ENCODE results near the gene TNFRSF13B.

TNFRSF13B gene

GRCh38 chr17:16940116-16940881, 31.6 kb downstream of the TNFRSF13B start:
- DNase-seq (ENCODE audit: extremely low read depth in 1 of 2, low read depth in 1 of 2): no peak

- DNase-seq (ENCODE audit: extremely low read depth in 1 of 2, low read depth in 1 of 2): no peak
These were observed 32.3 kb downstream of the TNFRSF13B start for GRCh38 chr17:16939606-16940115.

GRCh38 chr17:16939208-16939576, 32.7 kb downstream of the TNFRSF13B start:
- no peak for DNase-seq (ENCODE audit: extremely low read depth in 1 of 2, low read depth in 1 of 2)

- no peak for DNase-seq (ENCODE audit: extremely low read depth in 1 of 2, low read depth in 1 of 2)
These were observed 33.3 kb downstream of the TNFRSF13B start for GRCh38 chr17:16938496-16939207.

DNA sequence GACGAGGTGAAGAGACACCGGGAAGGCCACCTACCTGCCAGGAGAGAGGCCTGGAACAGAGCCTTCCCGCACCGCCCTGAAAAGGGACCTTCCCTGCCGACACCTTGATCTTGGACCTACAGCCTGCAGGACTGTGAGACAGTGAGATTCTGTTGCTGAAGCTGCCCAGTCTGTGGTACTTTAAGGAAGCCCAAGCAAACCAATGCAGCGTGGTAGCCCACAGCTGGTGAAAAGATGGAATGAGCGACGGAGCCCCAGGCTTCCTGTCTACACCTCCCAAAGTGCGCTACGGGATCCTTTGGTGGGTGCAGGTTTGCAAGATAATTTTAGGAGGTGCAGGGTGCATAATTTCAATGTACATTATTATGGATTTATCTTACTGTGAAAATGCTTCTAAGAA, 33.9 kb downstream of the TNFRSF13B start:
- no peak for DNase-seq (ENCODE audit: extremely low read depth in 1 of 2, low read depth in 1 of 2)

GRCh38 chr17:16937431-16937830, 34.5 kb downstream of the TNFRSF13B start:
- no peak for DNase-seq (ENCODE audit: extremely low read depth in 1 of 2, low read depth in 1 of 2)

- DNase-seq (ENCODE audit: extremely low read depth in 1 of 2, low read depth in 1 of 2): no peak
These were observed 35.2 kb downstream of the TNFRSF13B start for GRCh38 chr17:16936536-16937310.

DNA sequence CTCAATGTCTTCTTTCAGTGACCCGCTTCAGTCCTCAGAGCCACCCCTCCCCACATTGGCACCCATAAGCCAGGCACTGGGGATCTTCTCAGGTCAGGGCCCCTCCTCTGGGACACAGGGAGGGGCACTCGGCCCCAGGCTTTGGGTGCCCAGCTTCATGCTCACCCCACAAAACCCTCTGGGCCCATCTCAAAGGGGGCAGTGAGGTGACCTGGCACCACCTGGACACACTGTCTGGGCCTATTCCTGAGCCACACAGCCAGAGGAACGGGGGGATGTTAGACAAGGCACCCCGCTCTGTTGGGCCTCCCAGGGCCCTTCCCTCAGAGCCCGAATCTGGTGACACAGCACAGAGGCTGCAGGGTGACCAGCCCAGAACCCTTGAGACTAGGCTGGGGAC, 36.1 kb downstream of the TNFRSF13B start:
- DNase-seq (ENCODE audit: extremely low read depth in 1 of 2, low read depth in 1 of 2): no peak

- no peak for DNase-seq (ENCODE audit: extremely low read depth in 1 of 2, low read depth in 1 of 2)
These were observed 36.7 kb downstream of the TNFRSF13B start for GRCh38 chr17:16935241-16935663.

- no peak for DNase-seq (ENCODE audit: extremely low read depth in 1 of 2, low read depth in 1 of 2)
These were observed 37.1 kb downstream of the TNFRSF13B start for GRCh38 chr17:16934836-16935235.

- no peak for DNase-seq (ENCODE audit: extremely low read depth in 1 of 2, low read depth in 1 of 2)
These were observed 37.7 kb downstream of the TNFRSF13B start for GRCh38 chr17:16934133-16934795.

GRCh38 chr17:16933317-16934132, 38.4 kb downstream of the TNFRSF13B start:
- no peak for DNase-seq (ENCODE audit: extremely low read depth in 1 of 2, low read depth in 1 of 2)

GRCh38 chr17:16932611-16933010, 39.3 kb downstream of the TNFRSF13B start:
- no peak for DNase-seq (ENCODE audit: extremely low read depth in 1 of 2, low read depth in 1 of 2)

- DNase-seq (ENCODE audit: extremely low read depth in 1 of 2, low read depth in 1 of 2): no peak
These were observed 39.8 kb downstream of the TNFRSF13B start for GRCh38 chr17:16932156-16932555.

- no peak for DNase-seq (ENCODE audit: extremely low read depth in 1 of 2, low read depth in 1 of 2)
These were observed 40.4 kb downstream of the TNFRSF13B start for GRCh38 chr17:16931318-16932060.

DNA sequence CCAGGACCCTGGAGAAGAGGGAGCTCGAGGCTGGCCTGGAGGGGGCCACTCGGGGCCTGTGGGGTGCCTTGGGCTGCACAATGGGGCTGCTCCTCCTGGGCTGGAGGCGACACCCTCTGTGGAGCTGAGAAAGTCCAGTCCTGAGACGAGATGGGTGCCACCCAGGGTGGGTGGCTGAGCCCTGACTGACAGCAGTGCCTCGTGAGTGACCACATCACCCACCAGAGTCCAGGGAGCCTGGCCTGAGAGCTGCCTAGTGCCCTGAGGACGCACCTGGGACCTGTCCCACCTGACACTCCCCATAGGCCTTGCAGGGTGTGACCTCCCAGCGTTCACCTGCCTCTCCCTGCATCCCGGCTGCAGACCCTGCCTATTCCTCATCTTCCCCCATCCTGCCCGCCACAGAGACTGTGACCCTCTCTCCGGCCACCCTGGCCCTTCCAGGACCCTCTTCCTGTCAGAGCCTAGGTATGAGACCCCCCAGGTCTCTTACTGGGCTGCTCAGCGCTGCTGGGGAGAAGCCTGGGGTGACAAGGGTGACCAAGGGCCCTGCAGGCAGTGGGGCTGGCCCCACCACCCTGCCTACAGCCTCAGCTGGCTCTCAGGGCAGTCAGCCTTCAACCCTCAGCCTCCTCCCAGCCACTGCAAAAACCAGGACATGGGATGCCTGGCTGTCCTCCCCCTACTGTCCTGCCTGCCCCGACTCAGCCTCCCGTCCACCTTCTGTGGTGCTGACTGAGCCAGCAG, 41.2 kb downstream of the TNFRSF13B start:
- no peak for DNase-seq (ENCODE audit: extremely low read depth in 1 of 2, low read depth in 1 of 2)

- DNase-seq (ENCODE audit: extremely low read depth in 1 of 2, low read depth in 1 of 2): no peak
These were observed 42.0 kb downstream of the TNFRSF13B start for GRCh38 chr17:16929757-16930520.

All from stimulated activated CD8-positive, alpha-beta memory T cell treated with anti-CD3 and anti-CD28 coated beads, Interleukin-7, amount 100 ng/mL, for 48 hours (primary cell).